Brain microvascular endothelial cell (primary cell): ENCODE results near the gene TTC7B.

Experiments used
- DNase-seq: peaks from one replicate; pipeline ENCODE4 v3.0.0-alpha.2; 2020
- H3K27ac ChIP-seq: fragments of 250-450 bp; sonication (Bioruptor Pico); 2 replicates; pipeline ENCODE4 v1.5.1; 2020; ENCODE audit warnings: mild to moderate bottlenecking, moderate library complexity
- H3K27me3 ChIP-seq: fragments of 250-450 bp; sonication (Bioruptor Pico); replicated peaks from 2 replicates; pipeline ENCODE4 v1.5.1; 2020; ENCODE audit warnings: mild to moderate bottlenecking
- H3K36me3 ChIP-seq: fragments of 250-450 bp; sonication (Bioruptor Pico); replicated peaks from 2 replicates; pipeline ENCODE4 v1.5.1; 2020; ENCODE audit warnings: mild to moderate bottlenecking
- H3K4me3 ChIP-seq: 2 replicates; pipeline ENCODE4 v1.5.1; 2011; ENCODE audit warnings: low read depth, mild to moderate bottlenecking, control low read depth, low read length, moderate library complexity
- in situ Hi-C: cut with HindIII; loops from 2 replicates; pipeline ENCODE4 v1.10.0; 2017; ENCODE audit warnings: low sequenced_read_pairs, low pct_ligation_motif_present
- TF ChIP-seq, protein P1 (sequence below): IDR thresholded peaks from 2 replicates; pipeline ENCODE4 v1.5.1; 2011; ENCODE audit warnings: low read depth, mild to moderate bottlenecking, moderate library complexity, low read length, control low read depth, inconsistent platforms; ENCODE audit errors: missing control alignments

TTC7B gene

DNA sequence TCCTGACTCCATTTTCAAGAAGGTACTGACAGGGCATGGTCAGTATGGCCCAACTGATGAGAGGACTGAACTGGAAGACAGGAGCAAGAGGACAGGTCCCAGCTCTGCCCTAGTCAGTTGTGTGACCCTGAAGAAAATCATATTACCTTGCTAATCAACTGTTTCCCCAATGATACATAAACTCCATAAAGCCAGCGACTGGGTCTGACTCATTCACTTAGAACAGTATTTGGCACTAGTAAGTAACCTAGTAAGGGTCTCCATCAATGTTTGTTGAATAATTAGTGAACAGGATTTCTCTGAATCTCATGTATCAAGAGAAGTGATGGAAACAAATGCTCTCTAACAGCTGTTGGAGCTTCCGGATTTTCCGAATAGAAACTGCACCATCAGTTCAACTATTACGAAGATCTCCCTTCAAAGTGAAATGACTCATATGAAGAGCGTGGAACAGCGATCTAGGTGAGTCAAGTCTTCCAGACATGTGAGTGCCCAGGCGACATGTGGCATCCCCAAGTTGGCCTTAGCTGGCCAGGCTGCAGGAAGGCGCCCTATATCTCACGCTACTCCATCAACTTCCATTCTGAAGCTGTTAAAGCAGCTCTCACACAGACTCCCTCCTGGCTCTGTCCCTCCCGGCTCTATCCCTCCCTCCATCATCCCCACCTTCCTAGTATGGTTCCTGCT is 94.5 kb downstream of the TTC7B start:
- Histone ChIP-seq H3K27me3 (no peaks in the 10 kb centered on the region), H3K27ac (no peak overlapping the region), H3K4me3 (no peak overlapping the region), H3K36me3 (no peaks in the 10 kb centered on the region)
- no peak for DNase-seq
- in situ Hi-C loops, result no loop called here
- TF ChIP-seq, protein P1, sequence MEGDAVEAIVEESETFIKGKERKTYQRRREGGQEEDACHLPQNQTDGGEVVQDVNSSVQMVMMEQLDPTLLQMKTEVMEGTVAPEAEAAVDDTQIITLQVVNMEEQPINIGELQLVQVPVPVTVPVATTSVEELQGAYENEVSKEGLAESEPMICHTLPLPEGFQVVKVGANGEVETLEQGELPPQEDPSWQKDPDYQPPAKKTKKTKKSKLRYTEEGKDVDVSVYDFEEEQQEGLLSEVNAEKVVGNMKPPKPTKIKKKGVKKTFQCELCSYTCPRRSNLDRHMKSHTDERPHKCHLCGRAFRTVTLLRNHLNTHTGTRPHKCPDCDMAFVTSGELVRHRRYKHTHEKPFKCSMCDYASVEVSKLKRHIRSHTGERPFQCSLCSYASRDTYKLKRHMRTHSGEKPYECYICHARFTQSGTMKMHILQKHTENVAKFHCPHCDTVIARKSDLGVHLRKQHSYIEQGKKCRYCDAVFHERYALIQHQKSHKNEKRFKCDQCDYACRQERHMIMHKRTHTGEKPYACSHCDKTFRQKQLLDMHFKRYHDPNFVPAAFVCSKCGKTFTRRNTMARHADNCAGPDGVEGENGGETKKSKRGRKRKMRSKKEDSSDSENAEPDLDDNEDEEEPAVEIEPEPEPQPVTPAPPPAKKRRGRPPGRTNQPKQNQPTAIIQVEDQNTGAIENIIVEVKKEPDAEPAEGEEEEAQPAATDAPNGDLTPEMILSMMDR, result no peak

DNA sequence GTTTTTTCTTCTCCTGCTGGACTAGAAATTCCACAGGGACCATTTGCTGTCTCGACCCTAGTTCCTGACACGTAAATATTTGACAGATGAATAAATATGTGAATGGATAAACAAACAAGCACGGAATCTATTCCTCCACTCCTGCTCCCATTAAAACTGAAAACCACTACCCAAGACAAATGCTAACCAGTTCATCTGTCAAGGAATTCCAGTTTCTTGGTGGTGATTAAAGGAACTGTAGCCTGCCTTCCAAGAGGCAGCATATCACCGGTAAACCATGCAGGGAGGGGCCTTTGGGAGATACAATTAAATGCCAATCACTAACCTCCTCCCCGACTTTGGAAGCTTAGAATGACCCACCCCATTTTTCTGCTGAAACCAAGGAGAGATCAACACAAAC is 95.4 kb downstream of the TTC7B start:
- Histone ChIP-seq H3K27me3 (no peaks in the 10 kb centered on the region), H3K4me3 (no peak overlapping the region), H3K27ac (no peak overlapping the region), H3K36me3 (no peaks in the 10 kb centered on the region)
- in situ Hi-C loops, result no loop called here
- TF ChIP-seq, protein P1, result no peak
- no peak for DNase-seq

DNA sequence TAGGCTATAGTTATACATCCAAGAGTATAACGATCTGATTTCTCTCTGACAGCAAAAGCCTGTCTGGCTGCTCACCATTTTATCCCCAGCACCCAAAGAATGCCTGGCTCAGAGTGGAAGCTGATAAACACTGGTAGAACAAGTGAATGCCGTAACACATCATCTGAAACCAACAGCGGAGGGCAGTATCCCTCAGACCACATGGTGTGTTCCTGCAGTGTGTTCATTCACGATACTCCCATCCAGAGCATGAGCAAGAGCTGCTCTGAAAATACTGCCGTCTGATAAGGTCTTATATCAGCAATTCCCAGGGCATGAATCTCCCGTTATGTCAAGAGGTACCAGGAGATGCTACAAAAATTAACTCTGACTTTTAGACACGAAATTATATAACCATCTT is 95.9 kb downstream of the TTC7B start:
- Histone ChIP-seq H3K4me3 (no peak overlapping the region), H3K27ac (no peak overlapping the region), H3K27me3 (no peaks in the 10 kb centered on the region), H3K36me3 (no peaks in the 10 kb centered on the region)
- DNase-seq, result peak; percentile 33
- TF ChIP-seq, protein P1, result no peak
- in situ Hi-C loops, result no loop called here

DNA sequence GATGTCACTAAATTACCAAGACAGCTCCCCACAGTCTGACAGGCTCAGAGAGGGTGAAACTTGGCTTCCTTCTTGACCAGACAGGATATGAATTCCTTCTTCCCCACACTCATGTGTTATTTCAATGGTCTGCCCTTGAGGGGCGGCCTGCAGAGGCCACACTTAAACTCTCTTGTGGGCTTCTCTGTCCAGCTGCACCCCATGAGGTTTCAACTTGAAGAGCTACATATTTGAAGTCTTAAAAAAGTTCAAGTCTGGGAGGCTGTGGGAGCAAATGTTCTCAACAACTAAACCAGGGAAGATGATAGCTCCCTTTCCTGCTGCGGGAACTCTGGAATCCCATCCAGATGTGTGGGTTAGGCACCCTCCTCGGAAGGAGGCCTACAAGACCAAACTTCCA is 98.3 kb downstream of the TTC7B start:
- no peaks in the 10 kb centered on the region for H3K36me3 ChIP-seq
- TF ChIP-seq, protein P1, result no peak
- in situ Hi-C loops, result no loop called here
- no peak overlapping the region for H3K27ac ChIP-seq
- DNase-seq, result peak; percentile 14
- H3K27me3 ChIP-seq, result no peaks in the 10 kb centered on the region
- H3K4me3 ChIP-seq, result no peak overlapping the region

DNA sequence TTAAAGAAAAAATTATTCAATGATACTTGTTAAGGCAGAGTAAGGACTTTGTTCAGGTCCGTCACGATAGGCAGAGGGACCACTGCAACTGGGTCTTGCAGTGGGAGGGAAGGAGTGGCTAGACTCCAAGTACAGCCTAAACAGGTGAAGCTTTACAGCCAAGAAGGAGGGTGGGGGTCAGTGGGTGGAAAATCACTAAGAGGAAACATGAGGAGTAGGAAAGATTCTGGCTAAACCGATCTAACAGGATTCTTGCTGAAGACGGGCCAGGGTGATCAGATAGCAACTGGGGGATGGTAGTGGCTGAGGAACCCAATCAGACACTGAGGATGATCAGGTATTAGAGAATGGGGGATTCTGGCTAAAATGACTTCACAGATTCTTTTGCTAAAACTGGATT is 100.2 kb downstream of the TTC7B start:
- in situ Hi-C loops, result no loop called here
- TF ChIP-seq, protein P1, result no peak

DNA sequence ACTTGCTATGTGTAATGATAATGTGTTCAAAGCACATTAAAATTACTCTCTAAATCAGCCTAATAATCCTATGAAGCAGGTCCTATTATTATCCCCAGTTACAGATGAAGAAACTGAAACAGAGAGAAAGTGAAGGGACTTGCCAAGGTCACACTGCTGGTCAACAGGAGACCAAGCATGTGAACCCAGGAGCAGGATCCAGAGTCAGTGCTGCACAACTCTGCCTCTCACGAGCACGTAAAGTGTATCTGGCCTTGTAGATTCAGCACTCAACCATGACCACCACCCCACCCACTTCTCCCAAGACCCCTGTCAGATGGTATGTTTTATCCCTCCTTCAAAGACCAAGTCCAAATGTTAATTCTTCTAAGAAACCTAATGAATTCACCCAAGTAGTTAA is 100.7 kb downstream of the TTC7B start:
- DNase-seq, result no peak
- Histone ChIP-seq H3K4me3 (no peak overlapping the region), H3K27ac (no peak overlapping the region), H3K27me3 (no peaks in the 10 kb centered on the region), H3K36me3 (no peaks in the 10 kb centered on the region)
- in situ Hi-C loops, result no loop called here
- TF ChIP-seq, protein P1, result no peak

More for the DNA sequence above, 100.2 kb downstream of the TTC7B start:
- H3K27me3 ChIP-seq, result no peaks in the 10 kb centered on the region
- no peak for DNase-seq
- no peaks in the 10 kb centered on the region for H3K36me3 ChIP-seq
- H3K27ac ChIP-seq, result no peak overlapping the region
- H3K4me3 ChIP-seq, result no peak overlapping the region
